ENCODE measurements around the gene CTAGE9. TPM values are rescaled to one million over a fixed set of nuclear protein-coding genes. Genes with fewer than 3 reads are reported as not detected.

The CTAGE9 gene
- total and polyA plus RNA-seq, 2 donors (not counting 1 experiment from before 2014, with no cell fraction given), result not detected

DNA sequence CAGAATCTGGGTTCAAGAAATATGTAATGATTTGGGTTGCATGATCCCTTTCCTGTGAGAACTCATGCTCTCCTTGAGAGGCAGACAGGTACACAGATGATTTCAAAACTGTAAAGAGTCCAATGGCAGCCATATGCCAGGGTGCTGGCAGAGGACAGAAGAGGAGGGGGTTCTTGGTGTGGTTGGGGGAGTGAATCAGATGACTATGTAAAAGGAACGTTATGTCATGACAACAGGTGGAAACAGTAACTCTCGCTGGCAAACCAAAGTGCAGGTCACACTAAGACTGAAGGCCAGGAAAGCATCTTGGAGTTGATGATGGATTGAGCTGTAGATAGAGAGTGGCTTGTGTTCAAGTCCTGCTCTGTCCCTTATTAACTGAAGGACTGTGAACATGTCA, 29.9 kb downstream of the CTAGE9 start:
- Histone ChIP-seq H2AFZ (ENCODE audit: insufficient read depth, low read depth, low read length, poor library complexity, severe bottlenecking) (no peak overlapping the region), H3K9me3 (ENCODE audit: control extremely low read depth in 1 of 3, control insufficient read depth in 2 of 3, insufficient read depth in 1 of 3, low read length in 2 of 3) (no peaks in the 10 kb centered on the region), H3K4me2 (replicated peaks; ENCODE audit: low read depth, low read length, poor library complexity, severe bottlenecking) (no peak overlapping the region), H3K9ac (ENCODE audit: low read length) (no peak overlapping the region), H3K4me1 (ENCODE audit: control insufficient read depth in 2 of 2, insufficient read depth in 2 of 2, low read length in 2 of 2) (peaks cover 37 to 39% of the 10 kb centered on the region in 2 donors), H3K27me3 (replicated peaks in 1 of 4; ENCODE audit: control extremely low read depth in 1 of 4, control insufficient read depth in 3 of 4, insufficient read depth in 4 of 4, low read length in 3 of 4) (no peaks in the 10 kb centered on the region), H3K27ac (ENCODE audit: low read length in 2 of 2) (no peak overlapping the region), H3K4me3 (ENCODE audit: control extremely low read depth in 1 of 5, extremely low read depth in 1 of 5, insufficient read depth in 1 of 5, low read depth in 2 of 5, low read length in 4 of 5) (no peak overlapping the region), H3K36me3 (replicated peaks in 1 of 2; ENCODE audit: control extremely low read depth in 1 of 2, control insufficient read depth in 1 of 2, extremely low read depth in 1 of 2, insufficient read depth in 2 of 2, low read length in 1 of 2) (no peaks in the 10 kb centered on the region), H3K79me2 (ENCODE audit: control insufficient read depth, insufficient read depth, low read length) (no peaks in the 10 kb centered on the region), H4K20me1 (ENCODE audit: control insufficient read depth, insufficient read depth, low read length, poor library complexity, severe bottlenecking) (no peaks in the 10 kb centered on the region)
- Mint-ChIP-seq H3K27ac (no peak overlapping the region), H3K4me3 (no peak overlapping the region), H3K9me3 (ENCODE audit: insufficient read depth) (no peaks in the 10 kb centered on the region), H3K4me1 (peaks cover 30% of the 10 kb centered on the region), H3K27me3 (peaks cover 2% of the 10 kb centered on the region)
- ATAC-seq (ENCODE audit: low read depth) (no peak), DNase-seq (no peak)
- intact Hi-C loops (cut with micrococcal nuclease), result no loop called here
- CTCF ChIA-PET, result interaction anchor here (1.3 kb wide), 1 partner anchor 43 kb away, joined by 3 read pairs; no protein-coding TSS in a partner anchor
- POLR2A ChIA-PET, result no interaction called here
- 100% methylated on average over 2 of the region's 2 CpGs for WGBS (ENCODE audit: insufficient coverage)
- TF ChIP-seq CTCF (IDR thresholded peaks at IDR 0.05) (no peak), EZH2 (IDR thresholded peaks at IDR 0.05; ENCODE audit: borderline replicate concordance, insufficient read depth, low read depth, low read length, poor library complexity, severe bottlenecking) (no peak)

DNA sequence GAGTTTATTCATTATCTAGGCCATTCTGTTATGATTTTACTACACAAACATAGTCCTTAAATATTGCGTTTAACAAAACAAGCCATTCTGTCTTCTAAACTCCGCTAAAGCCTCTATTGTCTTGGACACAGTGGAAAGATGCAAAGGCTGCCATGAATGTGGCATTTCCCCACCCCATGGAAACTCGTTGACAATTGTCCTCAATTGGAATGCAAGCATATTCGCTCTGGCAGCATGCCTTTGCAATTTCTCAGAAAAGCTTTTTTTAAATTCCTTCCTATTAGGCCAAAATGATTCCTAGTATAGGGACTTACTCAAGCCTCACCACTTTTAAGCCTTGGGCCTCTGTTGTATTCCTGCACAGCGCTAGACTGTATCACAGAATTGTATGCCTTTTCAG, 32.4 kb downstream of the CTAGE9 start:
- Mint-ChIP-seq H3K4me1 (peaks cover 16% of the 10 kb centered on the region), H3K4me3 (no peak overlapping the region), H3K27me3 (peaks cover 2% of the 10 kb centered on the region), H3K27ac (no peak overlapping the region), H3K9me3 (ENCODE audit: insufficient read depth) (no peaks in the 10 kb centered on the region)
- no peak overlapping the region for H3K27ac ChIP-seq (ENCODE audit: low read length in 2 of 2)
- no peaks in the 10 kb centered on the region for H3K36me3 ChIP-seq (replicated peaks in 1 of 2; ENCODE audit: control extremely low read depth in 1 of 2, control insufficient read depth in 1 of 2, extremely low read depth in 1 of 2, insufficient read depth in 2 of 2, low read length in 1 of 2)
- no peaks in the 10 kb centered on the region for H3K79me2 ChIP-seq (ENCODE audit: control insufficient read depth, insufficient read depth, low read length)
- H3K4me1 ChIP-seq (ENCODE audit: control insufficient read depth in 2 of 2, insufficient read depth in 2 of 2, low read length in 2 of 2), result peaks cover 17 to 18% of the 10 kb centered on the region in 2 donors
- ChIA-PET CTCF (no interaction called here), POLR2A (no interaction called here)
- H3K4me3 ChIP-seq (ENCODE audit: control extremely low read depth in 1 of 5, extremely low read depth in 1 of 5, insufficient read depth in 1 of 5, low read depth in 2 of 5, low read length in 4 of 5), result no peak overlapping the region
- no peak overlapping the region for H3K4me2 ChIP-seq (replicated peaks; ENCODE audit: low read depth, low read length, poor library complexity, severe bottlenecking)
- no peak for TF ChIP-seq CTCF (IDR thresholded peaks at IDR 0.05)
- TF ChIP-seq EZH2 (IDR thresholded peaks at IDR 0.05; ENCODE audit: borderline replicate concordance, insufficient read depth, low read depth, low read length, poor library complexity, severe bottlenecking), result no peak
- 98% methylated on average over 5 of the region's 5 CpGs for WGBS (ENCODE audit: insufficient coverage)
- H4K20me1 ChIP-seq (ENCODE audit: control insufficient read depth, insufficient read depth, low read length, poor library complexity, severe bottlenecking), result no peaks in the 10 kb centered on the region
- intact Hi-C loops (cut with micrococcal nuclease), result no loop called here
- no peaks in the 10 kb centered on the region for H3K27me3 ChIP-seq (replicated peaks in 1 of 4; ENCODE audit: control extremely low read depth in 1 of 4, control insufficient read depth in 3 of 4, insufficient read depth in 4 of 4, low read length in 3 of 4)
- ATAC-seq (ENCODE audit: low read depth), result no peak
- no peak for DNase-seq
- no peak overlapping the region for H2AFZ ChIP-seq (ENCODE audit: insufficient read depth, low read depth, low read length, poor library complexity, severe bottlenecking)
- no peaks in the 10 kb centered on the region for H3K9me3 ChIP-seq (ENCODE audit: control extremely low read depth in 1 of 3, control insufficient read depth in 2 of 3, insufficient read depth in 1 of 3, low read length in 2 of 3)
- H3K9ac ChIP-seq (ENCODE audit: low read length), result no peak overlapping the region
